Prostate gland (tissue), 2 donors: ENCODE results near the gene SHF. TPM values are rescaled to one million over a fixed set of nuclear protein-coding genes. Genes with fewer than 3 reads are reported as not detected.
A peak's percentile ranks its signal among the peaks of the same experiment; 100 is the strongest.

Experiments
- DNase-seq: peaks from one replicate; pipeline ENCODE4 v3.0.0-alpha.2; 2019; ENCODE audit warnings: low spot score
- H3K27ac ChIP-seq, 2 donors: fragments of 200-600 bp; sonication (generic); 2 replicates each; pipeline ENCODE4 v1.5.1; 2017 to 2019
- H3K27me3 ChIP-seq: fragments of 200-600 bp; sonication (generic); replicated peaks from 2 replicates; pipeline ENCODE4 v1.5.1; 2019; ENCODE audit not compliant: insufficient read depth
- H3K36me3 ChIP-seq, 2 donors: fragments of 200-600 bp; sonication (generic); 1 replicate in 1 of 2; 2 replicates in 1 of 2; pipeline versions ENCODE4 v1.5.1 to v1.8.1; 2017 to 2019
- H3K4me1 ChIP-seq: fragments of 200-600 bp; sonication (generic); replicated peaks from 2 replicates; pipeline ENCODE4 v1.5.1; 2019
- H3K4me3 ChIP-seq, 2 donors: fragments of 200-600 bp; sonication (generic); 2 replicates each; pipeline ENCODE4 v1.5.1; 2017 to 2019
- H3K9me3 ChIP-seq: fragments of 200-600 bp; sonication (generic); 2 replicates; pipeline ENCODE4 v1.5.1; 2017
- POLR2A ChIP-seq: fragments of 450-650 bp; IDR thresholded peaks from one replicate; pipeline ENCODE4 v1.6.1; 2016; ENCODE audit warnings: antibody characterized with exemption, mild to moderate bottlenecking
- POLR2AphosphoS5 ChIP-seq: sonication (generic); formaldehyde crosslinking; IDR thresholded peaks from one replicate; pipeline ENCODE4 v1.6.1; 2017; ENCODE audit warnings: antibody characterized with exemption
- WGBS: methylation state at CpG from one replicate; pipeline ENCODE4 v1.1.5; 2018; 5-methylcytosine and 5-hydroxymethylcytosine counted together
- intact Hi-C: fragments of 100-400 bp; cut with DNase I; formaldehyde crosslinking; loops from one replicate; pipeline ENCODE4 v1.14.2; 2022
- total RNA-seq, 2 donors: library from RNA; depleted of rRNA; stranded (reverse); fragments of >200 nt; gene quantifications; one replicate each; pipeline ENCODE4 v1.1.0, GENCODE V29; 2016
- TF ChIP-seq, protein P1 (sequence below), 4 experiments: fragments of 200-600 bp in 2 of 4; fragments of 450-650 bp in 2 of 4; sonication (generic) in 2 of 4; IDR thresholded peaks; 1 replicate in 3 of 4; 2 replicates in 1 of 4; pipeline ENCODE4 v1.5.1; 2016 to 2019; ENCODE audit warnings: antibody characterized with exemption in 4 of 4, mild to moderate bottlenecking in 2 of 4, moderate library complexity in 2 of 4

SHF gene
- total RNA-seq, 2 donors from 2014 or later, result 11.2 to 13.7 TPM

DNA sequence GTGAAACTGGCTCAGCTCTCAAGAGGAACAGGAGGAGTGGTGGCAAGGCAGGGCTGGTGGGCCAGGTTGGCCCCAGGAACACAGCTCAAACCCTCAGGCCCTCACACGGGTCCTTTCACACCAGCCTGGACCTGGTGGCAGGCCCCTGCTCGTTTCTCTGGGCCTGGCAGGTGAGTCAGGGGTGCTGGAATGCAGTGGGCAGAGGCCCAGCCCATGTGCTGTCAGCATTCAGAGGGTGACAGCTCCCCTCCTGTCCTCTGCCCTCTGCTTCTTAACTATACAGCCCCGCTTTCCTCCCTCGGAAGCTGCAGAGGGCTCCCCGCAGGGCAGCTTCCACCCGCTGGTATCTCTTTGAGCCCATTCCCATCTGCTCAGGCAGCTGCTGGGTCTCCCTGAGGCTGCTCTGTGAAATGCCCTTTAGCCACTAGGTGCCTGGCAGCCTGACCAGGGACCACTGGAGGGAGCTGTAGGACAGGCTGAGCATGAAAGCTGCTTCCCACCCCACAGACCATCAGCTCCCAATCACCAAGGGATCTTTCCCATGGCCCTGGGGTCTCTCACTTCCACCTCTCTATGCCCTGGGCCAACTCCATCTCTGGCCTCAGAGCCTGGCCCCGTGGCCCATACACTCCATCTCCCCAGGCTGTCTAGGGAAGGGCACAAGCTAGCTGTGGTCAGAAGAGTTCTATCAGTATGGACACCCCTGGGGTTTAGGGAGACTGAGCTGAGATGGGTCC lies 24.8 kb downstream of the SHF start:
- DNase-seq, result peak; percentile 75
- H3K4me3 ChIP-seq, result no peak overlapping the region
- 10% methylated on average over 6 of the region's 7 CpGs for WGBS
- H3K4me1 ChIP-seq, result peaks cover 4% of the 10 kb centered on the region
- intact Hi-C loops, result loop anchor here (10.0 kb wide), 2 partner anchors 212 to 422 kb away; partner anchors contain the start of genes BLOC1S6 and GATM
- no peaks in the 10 kb centered on the region for H3K36me3 ChIP-seq
- peak overlapping the region in 1 of 2 donors; percentile 49 for H3K27ac ChIP-seq
- TF ChIP-seq POLR2AphosphoS5 (peak; percentile 47), POLR2A (no peak)
- TF ChIP-seq, protein P1, sequence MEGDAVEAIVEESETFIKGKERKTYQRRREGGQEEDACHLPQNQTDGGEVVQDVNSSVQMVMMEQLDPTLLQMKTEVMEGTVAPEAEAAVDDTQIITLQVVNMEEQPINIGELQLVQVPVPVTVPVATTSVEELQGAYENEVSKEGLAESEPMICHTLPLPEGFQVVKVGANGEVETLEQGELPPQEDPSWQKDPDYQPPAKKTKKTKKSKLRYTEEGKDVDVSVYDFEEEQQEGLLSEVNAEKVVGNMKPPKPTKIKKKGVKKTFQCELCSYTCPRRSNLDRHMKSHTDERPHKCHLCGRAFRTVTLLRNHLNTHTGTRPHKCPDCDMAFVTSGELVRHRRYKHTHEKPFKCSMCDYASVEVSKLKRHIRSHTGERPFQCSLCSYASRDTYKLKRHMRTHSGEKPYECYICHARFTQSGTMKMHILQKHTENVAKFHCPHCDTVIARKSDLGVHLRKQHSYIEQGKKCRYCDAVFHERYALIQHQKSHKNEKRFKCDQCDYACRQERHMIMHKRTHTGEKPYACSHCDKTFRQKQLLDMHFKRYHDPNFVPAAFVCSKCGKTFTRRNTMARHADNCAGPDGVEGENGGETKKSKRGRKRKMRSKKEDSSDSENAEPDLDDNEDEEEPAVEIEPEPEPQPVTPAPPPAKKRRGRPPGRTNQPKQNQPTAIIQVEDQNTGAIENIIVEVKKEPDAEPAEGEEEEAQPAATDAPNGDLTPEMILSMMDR (IDR thresholded peaks at IDR 0.05), result peak; percentile 55 to 96 (median 78)
- no peaks in the 10 kb centered on the region for H3K27me3 ChIP-seq
- no peaks in the 10 kb centered on the region for H3K9me3 ChIP-seq

DNA sequence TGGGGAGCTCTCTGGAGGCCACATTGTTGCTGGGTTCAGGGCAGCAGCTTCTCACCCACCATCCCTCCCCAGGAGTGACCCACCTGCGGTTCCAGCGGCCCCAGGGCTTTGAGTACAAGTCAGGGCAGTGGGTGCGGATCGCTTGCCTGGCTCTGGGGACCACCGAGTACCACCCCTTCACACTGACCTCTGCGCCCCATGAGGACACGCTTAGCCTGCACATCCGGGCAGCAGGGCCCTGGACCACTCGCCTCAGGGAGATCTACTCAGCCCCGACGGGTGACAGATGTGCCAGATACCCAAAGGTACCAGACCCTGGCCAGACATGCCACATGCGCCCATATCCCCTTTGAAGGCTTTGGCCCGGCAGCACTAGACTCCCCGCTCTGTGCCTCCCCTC lies 26.1 kb downstream of the SHF start:
- no peaks in the 10 kb centered on the region for H3K36me3 ChIP-seq
- DNase-seq, result no peak
- intact Hi-C loops, result loop anchor here (10.0 kb wide), 2 partner anchors 213 to 423 kb away; partner anchors contain the start of genes BLOC1S6 and GATM
- peaks cover 4% of the 10 kb centered on the region for H3K4me1 ChIP-seq
- no peak overlapping the region for H3K4me3 ChIP-seq
- H3K27ac ChIP-seq, result no peak overlapping the region
- 94% methylated on average over 14 of the region's 14 CpGs for WGBS
- TF ChIP-seq, protein P1 (IDR thresholded peaks at IDR 0.05), result no peak
- no peak for TF ChIP-seq POLR2AphosphoS5
- no peak for TF ChIP-seq POLR2A
- H3K9me3 ChIP-seq, result no peaks in the 10 kb centered on the region
- H3K27me3 ChIP-seq, result no peaks in the 10 kb centered on the region

DNA sequence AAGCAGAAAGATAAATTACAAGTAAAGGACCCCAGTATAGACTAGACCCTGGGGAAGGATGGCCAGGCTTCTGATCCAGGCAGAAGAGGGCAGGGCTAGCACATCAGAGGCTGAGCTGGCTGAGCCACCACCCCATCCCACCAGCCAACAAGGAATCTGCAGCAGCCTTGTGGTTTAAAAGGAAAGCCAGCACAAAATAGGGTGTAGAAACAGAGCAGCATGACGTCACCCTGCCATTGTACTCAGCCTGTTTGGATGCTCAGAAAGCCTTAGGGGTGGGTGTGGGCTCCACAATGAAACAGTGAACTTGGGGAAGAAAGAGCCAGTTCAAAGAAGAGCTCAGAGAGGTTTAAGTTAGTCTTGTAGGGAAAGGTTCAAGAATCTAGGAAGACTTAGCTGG lies 29.8 kb downstream of the SHF start:
- no peak for DNase-seq
- TF ChIP-seq POLR2AphosphoS5, result no peak
- TF ChIP-seq, protein P1 (IDR thresholded peaks at IDR 0.05), result no peak
- no peak for TF ChIP-seq POLR2A
- WGBS, result 59% methylated on average over 1 of the region's 1 CpG
- Histone ChIP-seq H3K27me3 (no peaks in the 10 kb centered on the region), H3K27ac (no peak overlapping the region), H3K4me3 (no peak overlapping the region), H3K9me3 (no peaks in the 10 kb centered on the region), H3K36me3 (no peaks in the 10 kb centered on the region), H3K4me1 (no peaks in the 10 kb centered on the region)
- intact Hi-C loops, result no loop called here

DNA sequence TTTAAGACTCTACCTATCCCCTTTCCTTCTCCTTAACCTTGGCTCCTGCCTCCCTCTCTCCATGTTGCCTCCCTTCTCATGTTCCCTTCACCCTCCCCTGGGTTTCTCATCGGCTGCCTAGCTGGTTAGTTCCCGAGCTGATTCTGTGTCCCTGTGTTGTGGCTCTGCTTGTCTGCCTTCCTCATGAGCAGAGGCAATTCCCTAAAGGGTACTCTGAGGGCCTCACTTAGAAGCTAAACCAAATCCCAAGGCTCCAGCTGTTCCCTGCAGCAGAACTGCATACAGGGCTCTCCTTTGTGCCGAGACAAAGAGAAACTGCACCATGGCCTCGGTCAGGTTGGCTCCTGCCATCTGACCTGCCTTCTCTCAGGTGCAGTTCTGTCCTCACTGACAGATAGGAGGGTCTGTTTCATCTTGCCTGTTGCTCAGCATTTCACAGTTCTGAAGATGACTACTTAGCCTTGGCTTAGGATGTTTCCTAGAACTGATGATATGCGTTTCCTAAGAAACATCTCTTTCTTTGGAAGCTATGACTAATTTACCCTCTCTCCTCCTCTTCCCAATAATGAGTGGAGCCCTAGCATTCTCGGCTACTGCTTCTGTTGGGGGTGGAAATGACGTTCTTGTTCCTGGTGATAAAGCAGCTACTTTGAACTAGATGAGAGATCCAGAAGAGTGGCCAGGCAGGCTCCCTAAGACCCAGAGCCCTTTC lies 30.9 kb downstream of the SHF start:
- no peak overlapping the region for H3K27ac ChIP-seq
- intact Hi-C loops, result no loop called here
- 76% methylated on average over 7 of the region's 7 CpGs for WGBS
- TF ChIP-seq POLR2AphosphoS5, result no peak
- TF ChIP-seq, protein P1 (IDR thresholded peaks at IDR 0.05), result no peak
- TF ChIP-seq POLR2A, result no peak
- no peaks in the 10 kb centered on the region for H3K4me1 ChIP-seq
- no peaks in the 10 kb centered on the region for H3K36me3 ChIP-seq
- DNase-seq, result no peak
- no peaks in the 10 kb centered on the region for H3K9me3 ChIP-seq
- H3K4me3 ChIP-seq, result no peak overlapping the region
- H3K27me3 ChIP-seq, result no peaks in the 10 kb centered on the region
